AG09309 (cell line): Measurements from ENCODE around the gene PRRG3.

ENCODE experiments used
- DNase-seq: peaks from one replicate; pipeline ENCODE4 v3.0.0-alpha.2; 2010; ENCODE audit warnings: low read depth
- H3K4me3 ChIP-seq: 2 replicates; pipeline ENCODE4 v1.5.1; 2011; ENCODE audit warnings: mild to moderate bottlenecking, low read depth, low read length, moderate library complexity; ENCODE audit not compliant: control insufficient read depth
- CTCF ChIP-seq: IDR thresholded peaks from 2 replicates; pipeline ENCODE4 v1.5.1; 2011; ENCODE audit warnings: mild to moderate bottlenecking, low read depth, low read length, inconsistent platforms; ENCODE audit not compliant: insufficient read depth, control insufficient read depth; ENCODE audit errors: missing control alignments

The PRRG3 gene

GRCh38 chrX:151746502-151746901, 51.2 kb downstream of the PRRG3 start:
- TF ChIP-seq CTCF, result no peak
- no peak overlapping the region for H3K4me3 ChIP-seq
- DNase-seq, result no peak

GRCh38 chrX:151750511-151750910, 55.3 kb downstream of the PRRG3 start:
- no peak overlapping the region for H3K4me3 ChIP-seq
- no peak for DNase-seq
- TF ChIP-seq CTCF, result no peak

- no peak for TF ChIP-seq CTCF
- DNase-seq, result no peak
- no peak overlapping the region for H3K4me3 ChIP-seq
Observed at GRCh38 chrX:151752847-151753246, 57.6 kb downstream of the PRRG3 start.

- TF ChIP-seq CTCF, result peak; percentile 83
- no peak for DNase-seq
- no peak overlapping the region for H3K4me3 ChIP-seq
Observed at GRCh38 chrX:151753313-151754046, 58.2 kb downstream of the PRRG3 start.

GRCh38 chrX:151754047-151754429, 58.8 kb downstream of the PRRG3 start:
- TF ChIP-seq CTCF, result no peak
- DNase-seq, result peak; percentile 55
- H3K4me3 ChIP-seq, result no peak overlapping the region

GRCh38 chrX:151754641-151755215, 59.5 kb downstream of the PRRG3 start:
- no peak overlapping the region for H3K4me3 ChIP-seq
- DNase-seq, result no peak
- no peak for TF ChIP-seq CTCF
